K562 (cell line): ENCODE measurements around the gene CEP192.

Source experiments
- ARNT ChIP-seq, 2 experiments: fragments of 450-650 bp; IDR thresholded peaks; 2 replicates each; pipeline ENCODE4 v1.6.1; 2016; ENCODE audit warnings: mild to moderate bottlenecking in 1 of 2
- FOSL1 ChIP-seq: fragments of 200-800 bp; sonication (Bioruptor generic); conservative IDR thresholded peaks from 2 replicates; pipeline ENCODE4 v1.6.1; 2016; ENCODE audit warnings: missing genetic modification characterization, missing compliant biosample characterization
- GATA2 ChIP-seq: sonication (generic); formaldehyde crosslinking; IDR thresholded peaks from 2 replicates; pipeline ENCODE4 v1.4.0; 2020; ENCODE audit warnings: mild to moderate bottlenecking, missing genetic modification reagents
- KAT8 ChIP-seq: fragments of 450-650 bp; IDR thresholded peaks from 2 replicates; pipeline ENCODE4 v1.6.1; 2016; ENCODE audit warnings: low read depth, mild to moderate bottlenecking
- POLR2A ChIP-seq: fragments of 450-650 bp; conservative IDR thresholded peaks from 2 replicates; pipeline ENCODE4 v1.6.1; 2016
- SMARCB1 ChIP-seq: IDR thresholded peaks from 2 replicates; pipeline ENCODE4 v1.6.1; 2011; ENCODE audit warnings: improper control_type of control experiment, low read depth; ENCODE audit not compliant: insufficient read length
- TF ChIP-seq, protein P1 (sequence below), 3 experiments: IDR thresholded peaks in 2 of 3; conservative IDR thresholded peaks in 1 of 3; 2 replicates each; pipeline ENCODE4 v1.5.1; 2011 to 2012; ENCODE audit warnings: low read length in 3 of 3, mild to moderate bottlenecking in 3 of 3, control low read depth in 2 of 3, improper control_type of control experiment in 1 of 3, inconsistent platforms in 1 of 3, low read depth in 1 of 3, mixed read lengths in 1 of 3, moderate library complexity in 1 of 3; ENCODE audit not compliant: insufficient read depth in 2 of 3
- TF ChIP-seq, protein P2 (sequence below): sonication (generic); formaldehyde crosslinking; IDR thresholded peaks from 2 replicates; pipeline ENCODE4 v1.8.0; 2023; ENCODE audit warnings: mild to moderate bottlenecking, missing genetic modification reagents
- TF ChIP-seq, protein P3 (sequence below): fragments of 450-650 bp; formaldehyde crosslinking; IDR thresholded peaks from 2 replicates; pipeline ENCODE4 v1.4.0; 2022; ENCODE audit warnings: missing genetic modification characterization
- TF ChIP-seq, protein P4 (sequence below): IDR thresholded peaks from 3 replicates; pipeline ENCODE4 v1.6.1; 2011; ENCODE audit warnings: borderline replicate concordance, mild to moderate bottlenecking, moderate library complexity; ENCODE audit not compliant: insufficient read length; ENCODE audit errors: extremely low read depth
- TF ChIP-seq, protein P5 (sequence below): fragments of 250-450 bp; sonication (Bioruptor Pico); IDR thresholded peaks from 2 replicates; pipeline ENCODE4 v1.8.0; 2021; ENCODE audit warnings: mild to moderate bottlenecking, moderate library complexity

DNA sequence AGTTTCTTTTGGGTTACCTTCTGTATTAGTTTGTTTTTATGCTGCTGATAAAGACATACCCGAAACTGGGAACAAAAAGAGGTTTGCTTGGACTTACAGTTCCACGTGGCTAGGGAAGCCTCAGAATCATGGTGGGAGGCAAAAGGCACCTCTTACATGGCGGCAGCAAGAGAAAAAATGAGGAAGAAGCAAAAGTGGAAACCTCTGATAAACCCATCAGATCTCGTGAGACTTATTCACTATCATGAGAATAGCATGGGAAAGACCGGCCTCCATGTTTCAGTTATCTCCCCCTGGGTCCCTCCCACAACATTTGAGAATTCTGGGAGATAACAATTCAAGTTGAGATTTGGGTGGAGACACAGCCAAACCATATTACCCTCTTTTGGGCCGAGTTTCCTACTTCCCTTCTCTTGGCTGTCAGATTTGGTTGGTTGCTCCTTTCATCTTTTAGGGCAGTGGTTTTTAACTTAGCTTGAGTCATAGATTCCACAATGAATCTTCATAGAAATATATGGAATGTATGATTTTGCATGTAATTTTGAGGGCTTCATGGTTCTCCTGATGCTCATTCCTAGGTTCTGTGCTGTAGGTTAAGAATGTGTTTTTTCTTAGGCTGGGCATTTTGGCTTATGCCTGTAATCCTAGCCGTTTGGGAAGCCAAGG lies 44.2 kb downstream of the CEP192 start:
- TF ChIP-seq, protein P1, sequence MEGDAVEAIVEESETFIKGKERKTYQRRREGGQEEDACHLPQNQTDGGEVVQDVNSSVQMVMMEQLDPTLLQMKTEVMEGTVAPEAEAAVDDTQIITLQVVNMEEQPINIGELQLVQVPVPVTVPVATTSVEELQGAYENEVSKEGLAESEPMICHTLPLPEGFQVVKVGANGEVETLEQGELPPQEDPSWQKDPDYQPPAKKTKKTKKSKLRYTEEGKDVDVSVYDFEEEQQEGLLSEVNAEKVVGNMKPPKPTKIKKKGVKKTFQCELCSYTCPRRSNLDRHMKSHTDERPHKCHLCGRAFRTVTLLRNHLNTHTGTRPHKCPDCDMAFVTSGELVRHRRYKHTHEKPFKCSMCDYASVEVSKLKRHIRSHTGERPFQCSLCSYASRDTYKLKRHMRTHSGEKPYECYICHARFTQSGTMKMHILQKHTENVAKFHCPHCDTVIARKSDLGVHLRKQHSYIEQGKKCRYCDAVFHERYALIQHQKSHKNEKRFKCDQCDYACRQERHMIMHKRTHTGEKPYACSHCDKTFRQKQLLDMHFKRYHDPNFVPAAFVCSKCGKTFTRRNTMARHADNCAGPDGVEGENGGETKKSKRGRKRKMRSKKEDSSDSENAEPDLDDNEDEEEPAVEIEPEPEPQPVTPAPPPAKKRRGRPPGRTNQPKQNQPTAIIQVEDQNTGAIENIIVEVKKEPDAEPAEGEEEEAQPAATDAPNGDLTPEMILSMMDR (IDR thresholded peaks at IDR 0.05 in 2 of 3, conservative IDR thresholded peaks at IDR 0.05 in 1 of 3; ENCODE audit: insufficient read depth in 2 of 3, low read depth in 1 of 3, low read length in 3 of 3): no peak
- TF ChIP-seq, protein P2, sequence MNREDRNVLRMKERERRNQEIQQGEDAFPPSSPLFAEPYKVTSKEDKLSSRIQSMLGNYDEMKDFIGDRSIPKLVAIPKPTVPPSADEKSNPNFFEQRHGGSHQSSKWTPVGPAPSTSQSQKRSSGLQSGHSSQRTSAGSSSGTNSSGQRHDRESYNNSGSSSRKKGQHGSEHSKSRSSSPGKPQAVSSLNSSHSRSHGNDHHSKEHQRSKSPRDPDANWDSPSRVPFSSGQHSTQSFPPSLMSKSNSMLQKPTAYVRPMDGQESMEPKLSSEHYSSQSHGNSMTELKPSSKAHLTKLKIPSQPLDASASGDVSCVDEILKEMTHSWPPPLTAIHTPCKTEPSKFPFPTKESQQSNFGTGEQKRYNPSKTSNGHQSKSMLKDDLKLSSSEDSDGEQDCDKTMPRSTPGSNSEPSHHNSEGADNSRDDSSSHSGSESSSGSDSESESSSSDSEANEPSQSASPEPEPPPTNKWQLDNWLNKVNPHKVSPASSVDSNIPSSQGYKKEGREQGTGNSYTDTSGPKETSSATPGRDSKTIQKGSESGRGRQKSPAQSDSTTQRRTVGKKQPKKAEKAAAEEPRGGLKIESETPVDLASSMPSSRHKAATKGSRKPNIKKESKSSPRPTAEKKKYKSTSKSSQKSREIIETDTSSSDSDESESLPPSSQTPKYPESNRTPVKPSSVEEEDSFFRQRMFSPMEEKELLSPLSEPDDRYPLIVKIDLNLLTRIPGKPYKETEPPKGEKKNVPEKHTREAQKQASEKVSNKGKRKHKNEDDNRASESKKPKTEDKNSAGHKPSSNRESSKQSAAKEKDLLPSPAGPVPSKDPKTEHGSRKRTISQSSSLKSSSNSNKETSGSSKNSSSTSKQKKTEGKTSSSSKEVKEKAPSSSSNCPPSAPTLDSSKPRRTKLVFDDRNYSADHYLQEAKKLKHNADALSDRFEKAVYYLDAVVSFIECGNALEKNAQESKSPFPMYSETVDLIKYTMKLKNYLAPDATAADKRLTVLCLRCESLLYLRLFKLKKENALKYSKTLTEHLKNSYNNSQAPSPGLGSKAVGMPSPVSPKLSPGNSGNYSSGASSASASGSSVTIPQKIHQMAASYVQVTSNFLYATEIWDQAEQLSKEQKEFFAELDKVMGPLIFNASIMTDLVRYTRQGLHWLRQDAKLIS: no peak
- TF ChIP-seq POLR2A (no peak), FOSL1 (tag) (no peak), KAT8 (no peak), ARNT (IDR thresholded peaks at IDR 0.05) (no peak), GATA2 (CRISPR knock-in tag) (no peak), SMARCB1 (no peak)
- TF ChIP-seq, protein P3, sequence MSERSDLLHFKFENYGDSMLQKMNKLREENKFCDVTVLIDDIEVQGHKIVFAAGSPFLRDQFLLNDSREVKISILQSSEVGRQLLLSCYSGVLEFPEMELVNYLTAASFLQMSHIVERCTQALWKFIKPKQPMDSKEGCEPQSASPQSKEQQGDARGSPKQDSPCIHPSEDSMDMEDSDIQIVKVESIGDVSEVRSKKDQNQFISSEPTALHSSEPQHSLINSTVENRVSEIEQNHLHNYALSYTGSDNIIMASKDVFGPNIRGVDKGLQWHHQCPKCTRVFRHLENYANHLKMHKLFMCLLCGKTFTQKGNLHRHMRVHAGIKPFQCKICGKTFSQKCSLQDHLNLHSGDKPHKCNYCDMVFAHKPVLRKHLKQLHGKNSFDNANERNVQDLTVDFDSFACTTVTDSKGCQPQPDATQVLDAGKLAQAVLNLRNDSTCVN (CRISPR knock-in tag): no peak
- TF ChIP-seq, protein P4, sequence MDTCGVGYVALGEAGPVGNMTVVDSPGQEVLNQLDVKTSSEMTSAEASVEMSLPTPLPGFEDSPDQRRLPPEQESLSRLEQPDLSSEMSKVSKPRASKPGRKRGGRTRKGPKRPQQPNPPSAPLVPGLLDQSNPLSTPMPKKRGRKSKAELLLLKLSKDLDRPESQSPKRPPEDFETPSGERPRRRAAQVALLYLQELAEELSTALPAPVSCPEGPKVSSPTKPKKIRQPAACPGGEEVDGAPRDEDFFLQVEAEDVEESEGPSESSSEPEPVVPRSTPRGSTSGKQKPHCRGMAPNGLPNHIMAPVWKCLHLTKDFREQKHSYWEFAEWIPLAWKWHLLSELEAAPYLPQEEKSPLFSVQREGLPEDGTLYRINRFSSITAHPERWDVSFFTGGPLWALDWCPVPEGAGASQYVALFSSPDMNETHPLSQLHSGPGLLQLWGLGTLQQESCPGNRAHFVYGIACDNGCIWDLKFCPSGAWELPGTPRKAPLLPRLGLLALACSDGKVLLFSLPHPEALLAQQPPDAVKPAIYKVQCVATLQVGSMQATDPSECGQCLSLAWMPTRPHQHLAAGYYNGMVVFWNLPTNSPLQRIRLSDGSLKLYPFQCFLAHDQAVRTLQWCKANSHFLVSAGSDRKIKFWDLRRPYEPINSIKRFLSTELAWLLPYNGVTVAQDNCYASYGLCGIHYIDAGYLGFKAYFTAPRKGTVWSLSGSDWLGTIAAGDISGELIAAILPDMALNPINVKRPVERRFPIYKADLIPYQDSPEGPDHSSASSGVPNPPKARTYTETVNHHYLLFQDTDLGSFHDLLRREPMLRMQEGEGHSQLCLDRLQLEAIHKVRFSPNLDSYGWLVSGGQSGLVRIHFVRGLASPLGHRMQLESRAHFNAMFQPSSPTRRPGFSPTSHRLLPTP: no peak
- TF ChIP-seq, protein P5, sequence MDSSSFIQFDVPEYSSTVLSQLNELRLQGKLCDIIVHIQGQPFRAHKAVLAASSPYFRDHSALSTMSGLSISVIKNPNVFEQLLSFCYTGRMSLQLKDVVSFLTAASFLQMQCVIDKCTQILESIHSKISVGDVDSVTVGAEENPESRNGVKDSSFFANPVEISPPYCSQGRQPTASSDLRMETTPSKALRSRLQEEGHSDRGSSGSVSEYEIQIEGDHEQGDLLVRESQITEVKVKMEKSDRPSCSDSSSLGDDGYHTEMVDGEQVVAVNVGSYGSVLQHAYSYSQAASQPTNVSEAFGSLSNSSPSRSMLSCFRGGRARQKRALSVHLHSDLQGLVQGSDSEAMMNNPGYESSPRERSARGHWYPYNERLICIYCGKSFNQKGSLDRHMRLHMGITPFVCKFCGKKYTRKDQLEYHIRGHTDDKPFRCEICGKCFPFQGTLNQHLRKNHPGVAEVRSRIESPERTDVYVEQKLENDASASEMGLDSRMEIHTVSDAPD: no peak
